ENCODE measurements around the gene SIPA1L3. TPM values are rescaled to one million over a fixed set of nuclear protein-coding genes. Genes with fewer than 3 reads are reported as not detected.
A peak's percentile ranks its signal among the peaks of the same experiment; 100 is the strongest.

SIPA1L3 gene
- total RNA-seq, 6 experiments from 2014 or later = 9.1 to 20.4 (median 14.9) TPM

DNA sequence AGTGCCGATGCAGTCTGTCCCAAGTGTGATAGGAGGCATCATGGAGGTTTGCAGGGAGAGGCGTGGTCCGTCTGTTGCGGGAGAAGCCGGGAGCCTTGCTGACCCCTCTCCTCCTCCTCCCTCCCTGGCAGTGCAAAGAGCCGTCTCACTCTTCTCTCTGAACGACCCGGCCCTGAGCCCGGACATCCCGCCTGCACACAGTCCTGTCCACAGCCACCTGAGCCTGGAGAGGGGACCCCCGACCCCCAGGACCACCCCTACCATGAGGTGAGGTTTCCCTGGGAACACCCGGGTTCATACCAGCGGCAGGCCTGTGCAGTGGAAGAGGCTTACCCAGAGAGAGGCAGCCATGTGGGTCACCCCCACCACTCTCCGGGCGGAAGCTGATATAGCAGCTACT is 294.7 kb downstream of the SIPA1L3 start:
- ATAC-seq (no peak), DNase-seq (no peak)
- H3K27me3 ChIP-seq = no peaks in the 10 kb centered on the region

DNA sequence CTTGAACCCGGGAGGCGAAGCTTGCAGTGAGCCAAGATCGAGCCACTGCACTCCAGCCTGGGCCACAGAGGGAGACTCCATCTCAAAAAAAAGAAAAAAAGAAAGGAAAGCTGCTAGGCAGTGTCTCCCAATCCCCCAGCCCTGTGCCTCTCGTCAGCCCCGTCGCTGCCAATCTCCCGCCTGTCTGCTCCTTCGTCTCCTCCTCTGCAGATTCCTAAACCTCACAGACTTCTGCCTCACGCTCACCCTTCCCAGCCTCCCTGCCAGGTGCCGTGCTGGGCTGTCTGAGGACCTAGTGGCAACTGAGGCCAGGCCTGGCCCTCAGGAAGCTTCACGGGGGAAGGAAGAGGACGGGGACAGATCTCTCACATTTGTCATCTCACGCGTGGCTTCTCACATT is 295.5 kb downstream of the SIPA1L3 start:
- no peak overlapping the region for H3K4me3 ChIP-seq
- DNase-seq (no peak), ATAC-seq (no peak)
- TF ChIP-seq, protein P1, sequence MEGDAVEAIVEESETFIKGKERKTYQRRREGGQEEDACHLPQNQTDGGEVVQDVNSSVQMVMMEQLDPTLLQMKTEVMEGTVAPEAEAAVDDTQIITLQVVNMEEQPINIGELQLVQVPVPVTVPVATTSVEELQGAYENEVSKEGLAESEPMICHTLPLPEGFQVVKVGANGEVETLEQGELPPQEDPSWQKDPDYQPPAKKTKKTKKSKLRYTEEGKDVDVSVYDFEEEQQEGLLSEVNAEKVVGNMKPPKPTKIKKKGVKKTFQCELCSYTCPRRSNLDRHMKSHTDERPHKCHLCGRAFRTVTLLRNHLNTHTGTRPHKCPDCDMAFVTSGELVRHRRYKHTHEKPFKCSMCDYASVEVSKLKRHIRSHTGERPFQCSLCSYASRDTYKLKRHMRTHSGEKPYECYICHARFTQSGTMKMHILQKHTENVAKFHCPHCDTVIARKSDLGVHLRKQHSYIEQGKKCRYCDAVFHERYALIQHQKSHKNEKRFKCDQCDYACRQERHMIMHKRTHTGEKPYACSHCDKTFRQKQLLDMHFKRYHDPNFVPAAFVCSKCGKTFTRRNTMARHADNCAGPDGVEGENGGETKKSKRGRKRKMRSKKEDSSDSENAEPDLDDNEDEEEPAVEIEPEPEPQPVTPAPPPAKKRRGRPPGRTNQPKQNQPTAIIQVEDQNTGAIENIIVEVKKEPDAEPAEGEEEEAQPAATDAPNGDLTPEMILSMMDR (IDR thresholded peaks at IDR 0.05) = no peak
- no peak for TF ChIP-seq POLR2A (IDR thresholded peaks at IDR 0.05)
- no peak overlapping the region for H3K27ac ChIP-seq
- intact Hi-C loops (cut with DNase I) = no loop called here
- H3K9me3 ChIP-seq = no peaks in the 10 kb centered on the region
- H3K4me1 ChIP-seq = no peaks in the 10 kb centered on the region
- peaks cover 0 to 6% (median 0%) of the 10 kb centered on the region in 4 donors for H3K36me3 ChIP-seq
- no peaks in the 10 kb centered on the region for H3K27me3 ChIP-seq
- WGBS (ENCODE audit: insufficient coverage, low coverage, low lambda C conversion rate, missing lambda C conversion rate) = 89% methylated on average over 8 of the region's 14 CpGs

More for the DNA sequence above, 294.7 kb downstream of the SIPA1L3 start:
- 89% methylated on average over 3 of the region's 15 CpGs for WGBS (ENCODE audit: insufficient coverage, low coverage, low lambda C conversion rate, missing lambda C conversion rate)
- H3K4me3 ChIP-seq = no peak overlapping the region
- H3K27ac ChIP-seq = no peak overlapping the region
- peaks cover 0 to 6% (median 0%) of the 10 kb centered on the region in 4 donors for H3K36me3 ChIP-seq
- TF ChIP-seq, protein P1 (IDR thresholded peaks at IDR 0.05) = no peak
- no peak for TF ChIP-seq POLR2A (IDR thresholded peaks at IDR 0.05)
- intact Hi-C loops (cut with DNase I) = no loop called here
- H3K9me3 ChIP-seq = no peaks in the 10 kb centered on the region
- no peaks in the 10 kb centered on the region for H3K4me1 ChIP-seq

GRCh38 chr19:38203197-38203596 is 296.2 kb downstream of the SIPA1L3 start:
- Histone ChIP-seq H3K9me3 (no peaks in the 10 kb centered on the region), H3K36me3 (peaks cover 0 to 6% (median 0%) of the 10 kb centered on the region in 4 donors), H3K4me1 (no peaks in the 10 kb centered on the region), H3K4me3 (no peak overlapping the region), H3K27me3 (no peaks in the 10 kb centered on the region), H3K27ac (no peak overlapping the region)
- no CpG with 5 or more reads among the region's 13 CpGs for WGBS (ENCODE audit: insufficient coverage, low coverage, low lambda C conversion rate, missing lambda C conversion rate)
- TF ChIP-seq, protein P1 (IDR thresholded peaks at IDR 0.05) = no peak
- TF ChIP-seq POLR2A (IDR thresholded peaks at IDR 0.05) = no peak
- intact Hi-C loops (cut with DNase I) = no loop called here
- DNase-seq (no peak), ATAC-seq (no peak)

GRCh38 chr19:38204096-38204495 is 297.1 kb downstream of the SIPA1L3 start:
- ATAC-seq = peak in 1 of 4 donors; percentile 15
- Histone ChIP-seq H3K9me3 (no peaks in the 10 kb centered on the region), H3K4me3 (no peak overlapping the region), H3K27me3 (no peaks in the 10 kb centered on the region), H3K27ac (no peak overlapping the region), H3K4me1 (no peaks in the 10 kb centered on the region), H3K36me3 (peaks cover 0 to 6% (median 0%) of the 10 kb centered on the region in 4 donors)
- intact Hi-C loops (cut with DNase I) = no loop called here
- WGBS (ENCODE audit: insufficient coverage, low coverage, low lambda C conversion rate, missing lambda C conversion rate) = 96% methylated on average over 4 of the region's 8 CpGs
- no peak for TF ChIP-seq POLR2A (IDR thresholded peaks at IDR 0.05)
- TF ChIP-seq, protein P1 (IDR thresholded peaks at IDR 0.05) = no peak
- no peak for DNase-seq

DNA sequence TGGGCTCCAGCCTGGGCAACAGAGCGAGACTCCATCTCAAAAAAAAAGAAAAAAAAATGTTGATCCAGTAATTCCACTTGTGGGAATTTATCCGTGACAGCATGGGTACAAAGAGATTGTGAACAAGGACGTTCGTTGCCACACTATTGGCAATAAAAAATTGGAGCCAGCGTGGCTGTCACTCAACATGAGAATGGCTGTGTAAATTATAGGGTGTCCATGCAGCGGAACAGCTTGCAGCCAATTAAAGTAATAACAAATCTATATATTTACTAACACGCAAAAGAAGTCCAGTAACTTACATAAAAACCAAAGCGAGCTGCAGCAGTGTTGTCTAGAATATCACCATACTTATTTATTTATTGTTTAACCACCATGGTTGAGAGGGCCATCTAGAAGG is 297.7 kb downstream of the SIPA1L3 start:
- Histone ChIP-seq H3K27me3 (no peaks in the 10 kb centered on the region), H3K4me3 (no peak overlapping the region), H3K27ac (no peak overlapping the region), H3K4me1 (no peaks in the 10 kb centered on the region), H3K36me3 (peaks cover 0 to 6% (median 0%) of the 10 kb centered on the region in 4 donors), H3K9me3 (no peaks in the 10 kb centered on the region)
- TF ChIP-seq POLR2A (IDR thresholded peaks at IDR 0.05) = no peak
- TF ChIP-seq, protein P1 (IDR thresholded peaks at IDR 0.05) = no peak
- ATAC-seq = no peak
- WGBS (ENCODE audit: insufficient coverage, low coverage, low lambda C conversion rate, missing lambda C conversion rate) = 100% methylated on average over 7 of the region's 8 CpGs
- DNase-seq = no peak
- intact Hi-C loops (cut with DNase I) = no loop called here
